ENCODE data around the gene PCNX4. TPM values are rescaled to one million over a fixed set of nuclear protein-coding genes. Genes with fewer than 3 reads are reported as not detected.
A peak's percentile ranks its signal among the peaks of the same experiment; 100 is the strongest.

PCNX4 gene
- total RNA-seq, 1 experiment from 2014 or later, result 117 TPM

DNA sequence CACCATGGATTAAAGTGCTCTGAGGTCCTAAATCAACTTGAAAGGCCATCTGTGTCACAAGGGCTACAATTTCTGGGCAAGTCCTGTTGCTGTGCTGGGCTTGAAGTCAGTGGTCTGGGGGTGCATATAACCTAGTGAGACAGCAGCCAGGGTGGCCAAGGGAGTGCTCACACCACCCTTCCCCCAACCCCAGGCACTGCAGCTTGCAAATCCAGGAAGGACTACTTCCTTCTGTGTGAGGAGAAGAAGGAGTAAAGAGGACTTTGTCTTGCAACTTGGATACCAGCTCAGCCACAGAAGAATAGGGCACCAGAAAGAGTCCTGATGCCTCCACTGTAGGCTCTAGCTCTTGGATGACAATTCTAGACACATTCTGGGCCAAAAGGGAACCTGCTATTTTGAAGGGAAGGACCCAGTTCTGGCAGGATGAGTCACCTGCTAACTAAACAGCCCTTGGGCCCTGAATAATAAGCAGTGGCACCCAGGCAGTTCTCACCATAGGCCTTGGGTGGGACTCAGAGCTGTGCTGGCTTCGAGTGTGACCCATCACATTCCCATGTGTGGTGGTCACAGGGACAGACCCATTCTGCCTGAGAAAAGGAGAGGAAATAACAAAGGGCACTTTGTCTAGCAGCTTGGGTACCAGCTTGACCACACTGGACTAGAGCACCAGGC, 106.0 kb downstream of the PCNX4 start:
- intact Hi-C loops (cut with micrococcal nuclease), result loop anchor here (5.0 kb wide), 2 partner anchors 50 to 150 kb away; partner anchors contain the start of gene PPM1A
- peak; percentile 96 for DNase-seq
- Histone ChIP-seq H3K4me2 (ENCODE audit: low read length) (peak overlapping the region; percentile 2), H3K36me3 (ENCODE audit: low read depth, low read length) (no peaks in the 10 kb centered on the region), H3K27me3 (ENCODE audit: low read length) (no peaks in the 10 kb centered on the region), H4K20me1 (ENCODE audit: low read length) (no peaks in the 10 kb centered on the region), H3K4me3 (ENCODE audit: low read length) (no peak overlapping the region), H2AFZ (ENCODE audit: low read length) (no peak overlapping the region), H3K9me2 (replicated peaks; ENCODE audit: low read length) (no peaks in the 10 kb centered on the region), H3K9me3 (ENCODE audit: low read length) (no peaks in the 10 kb centered on the region), H3K27ac (ENCODE audit: low read length) (peak overlapping the region; percentile 31), H3K79me2 (ENCODE audit: low read length) (no peaks in the 10 kb centered on the region), H3K9ac (ENCODE audit: low read length) (no peak overlapping the region), H3F3A (ENCODE audit: low read length, unreplicated experiment) (peaks cover 3% of the 10 kb centered on the region), H3K4me1 (ENCODE audit: insufficient read depth, low read length) (peaks cover 26% of the 10 kb centered on the region)
- no peak for TF ChIP-seq EZH2 (IDR thresholded peaks at IDR 0.05; ENCODE audit: low read length, unreplicated experiment)
- BruUV-seq (replicated peaks), result no TSS peak
- POLR2A ChIA-PET (ENCODE audit: unreplicated experiment), result no interaction called here
- ATAC-seq, result peak; percentile 81
- CTCF ChIA-PET, result no interaction called here

DNA sequence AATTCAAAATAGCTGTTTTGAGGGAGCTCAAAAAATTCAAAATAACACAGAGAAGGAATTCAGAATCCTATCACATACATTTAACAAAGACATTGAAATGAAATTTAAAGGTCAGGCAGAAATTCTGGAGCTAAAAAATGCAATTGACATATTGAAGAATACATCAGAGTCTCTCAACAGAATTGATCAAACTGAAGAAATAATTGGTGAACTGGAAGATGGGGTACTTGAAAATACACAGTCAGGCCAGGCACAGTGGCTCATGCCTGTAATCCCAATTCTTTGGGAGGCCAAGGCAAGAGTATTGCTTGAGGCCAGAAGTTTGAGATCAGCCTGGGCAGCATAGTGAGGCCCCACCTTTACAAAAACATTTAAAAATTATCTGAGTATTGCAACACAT, 107.6 kb downstream of the PCNX4 start:
- Histone ChIP-seq H3F3A (ENCODE audit: low read length, unreplicated experiment) (peaks cover 3% of the 10 kb centered on the region), H3K9me3 (ENCODE audit: low read length) (no peaks in the 10 kb centered on the region), H4K20me1 (ENCODE audit: low read length) (no peaks in the 10 kb centered on the region), H3K9ac (ENCODE audit: low read length) (no peak overlapping the region), H3K27me3 (ENCODE audit: low read length) (peaks cover 7% of the 10 kb centered on the region), H3K4me2 (ENCODE audit: low read length) (no peak overlapping the region), H3K36me3 (ENCODE audit: low read depth, low read length) (no peaks in the 10 kb centered on the region), H3K79me2 (ENCODE audit: low read length) (no peaks in the 10 kb centered on the region), H3K9me2 (replicated peaks; ENCODE audit: low read length) (no peaks in the 10 kb centered on the region), H2AFZ (ENCODE audit: low read length) (no peak overlapping the region), H3K27ac (ENCODE audit: low read length) (no peak overlapping the region), H3K4me3 (ENCODE audit: low read length) (no peak overlapping the region), H3K4me1 (ENCODE audit: insufficient read depth, low read length) (peaks cover 26% of the 10 kb centered on the region)
- POLR2A ChIA-PET (ENCODE audit: unreplicated experiment), result no interaction called here
- ATAC-seq (no peak), DNase-seq (no peak)
- CTCF ChIA-PET, result interaction anchor here (1.1 kb wide), 1 partner anchor 67 kb away, joined by 6 read pairs; no protein-coding TSS in a partner anchor
- no TSS peak for BruUV-seq (replicated peaks)
- intact Hi-C loops (cut with micrococcal nuclease), result loop anchor here (5.0 kb wide), 2 partner anchors 48 to 148 kb away; partner anchors contain the start of gene PPM1A
- TF ChIP-seq EZH2 (IDR thresholded peaks at IDR 0.05; ENCODE audit: low read length, unreplicated experiment) (no peak), EZH2phosphoT487 (IDR thresholded peaks at IDR 0.05; ENCODE audit: borderline replicate concordance, low read length) (no peak)
- TF ChIP-seq, protein P1, sequence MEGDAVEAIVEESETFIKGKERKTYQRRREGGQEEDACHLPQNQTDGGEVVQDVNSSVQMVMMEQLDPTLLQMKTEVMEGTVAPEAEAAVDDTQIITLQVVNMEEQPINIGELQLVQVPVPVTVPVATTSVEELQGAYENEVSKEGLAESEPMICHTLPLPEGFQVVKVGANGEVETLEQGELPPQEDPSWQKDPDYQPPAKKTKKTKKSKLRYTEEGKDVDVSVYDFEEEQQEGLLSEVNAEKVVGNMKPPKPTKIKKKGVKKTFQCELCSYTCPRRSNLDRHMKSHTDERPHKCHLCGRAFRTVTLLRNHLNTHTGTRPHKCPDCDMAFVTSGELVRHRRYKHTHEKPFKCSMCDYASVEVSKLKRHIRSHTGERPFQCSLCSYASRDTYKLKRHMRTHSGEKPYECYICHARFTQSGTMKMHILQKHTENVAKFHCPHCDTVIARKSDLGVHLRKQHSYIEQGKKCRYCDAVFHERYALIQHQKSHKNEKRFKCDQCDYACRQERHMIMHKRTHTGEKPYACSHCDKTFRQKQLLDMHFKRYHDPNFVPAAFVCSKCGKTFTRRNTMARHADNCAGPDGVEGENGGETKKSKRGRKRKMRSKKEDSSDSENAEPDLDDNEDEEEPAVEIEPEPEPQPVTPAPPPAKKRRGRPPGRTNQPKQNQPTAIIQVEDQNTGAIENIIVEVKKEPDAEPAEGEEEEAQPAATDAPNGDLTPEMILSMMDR (conservative IDR thresholded peaks at IDR 0.05; ENCODE audit: low read depth, low read length), result no peak

DNA sequence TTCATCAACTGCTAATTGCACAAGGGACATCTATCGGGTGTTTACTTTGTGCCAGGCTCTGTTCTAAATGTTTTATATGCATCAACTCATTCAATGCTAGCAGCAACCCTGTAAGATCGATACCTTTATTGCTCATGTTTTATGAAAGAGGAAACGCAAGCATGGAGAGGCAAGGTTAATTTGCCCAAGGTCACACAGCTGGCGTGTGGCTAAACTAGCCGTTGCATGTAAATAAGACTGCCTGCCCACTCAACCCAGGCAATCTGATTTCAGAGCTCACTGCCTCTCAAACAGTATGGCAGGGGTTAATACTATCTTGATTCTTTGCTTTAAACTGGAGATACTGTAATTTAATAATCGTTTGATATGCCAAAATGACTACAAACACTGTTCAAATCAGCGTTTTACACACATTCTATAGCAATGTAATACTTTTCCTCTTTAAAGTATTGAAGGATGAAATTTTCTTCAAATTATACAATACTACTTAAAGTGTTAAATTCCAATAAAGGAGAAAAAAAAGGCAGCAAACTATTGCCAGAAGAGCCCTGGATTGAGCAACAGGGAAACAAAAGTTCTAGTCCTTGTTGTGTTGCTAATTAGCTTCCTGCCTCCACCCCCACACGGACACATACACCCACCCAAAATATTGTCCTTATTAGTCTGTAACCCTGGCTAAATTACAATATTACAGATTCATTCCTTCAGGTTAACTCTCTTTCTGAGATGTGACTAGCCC, 112.5 kb downstream of the PCNX4 start:
- Histone ChIP-seq H3K79me2 (ENCODE audit: low read length) (no peaks in the 10 kb centered on the region), H3K9ac (ENCODE audit: low read length) (no peak overlapping the region), H3K4me1 (ENCODE audit: insufficient read depth, low read length) (no peaks in the 10 kb centered on the region), H4K20me1 (ENCODE audit: low read length) (no peaks in the 10 kb centered on the region), H3K4me3 (ENCODE audit: low read length) (no peak overlapping the region), H3F3A (ENCODE audit: low read length, unreplicated experiment) (no peaks in the 10 kb centered on the region), H3K9me3 (ENCODE audit: low read length) (no peaks in the 10 kb centered on the region), H3K4me2 (ENCODE audit: low read length) (no peak overlapping the region), H3K27ac (ENCODE audit: low read length) (no peak overlapping the region), H3K36me3 (ENCODE audit: low read depth, low read length) (no peaks in the 10 kb centered on the region), H3K9me2 (replicated peaks; ENCODE audit: low read length) (0 out of 2 replicates have a peak, but pooled peaks cover 3% of the 10 kb centered on the region), H2AFZ (ENCODE audit: low read length) (no peak overlapping the region), H3K27me3 (ENCODE audit: low read length) (peaks cover 55% of the 10 kb centered on the region)
- DNase-seq, result no peak
- intact Hi-C loops (cut with micrococcal nuclease), result no loop called here
- TF ChIP-seq EZH2 (IDR thresholded peaks at IDR 0.05; ENCODE audit: low read length, unreplicated experiment) (no peak), EZH2phosphoT487 (IDR thresholded peaks at IDR 0.05; ENCODE audit: borderline replicate concordance, low read length) (no peak)
- TF ChIP-seq, protein P1 (conservative IDR thresholded peaks at IDR 0.05; ENCODE audit: low read depth, low read length), result no peak
- ChIA-PET POLR2A (ENCODE audit: unreplicated experiment) (no interaction called here), CTCF (no interaction called here)
- no peak for ATAC-seq
- BruUV-seq (replicated peaks), result no TSS peak

Data from PC-3 (cell line).